Activated CD4-positive, alpha-beta T cell treated with anti-CD3 and anti-CD28 coated beads, Interleukin-2, amount 50 U/mL, for 48 hours (primary cell): ENCODE results near the gene DENND1B.
"Not testable (repeated sequence)": the region's sequence is repeated elsewhere in the genome, so short reads cannot be mapped to it uniquely, and the experiment has no call there.

ENCODE experiments used
- DNase-seq, 2 experiments: peaks; one replicate each; pipeline ENCODE4 v3.0.0-alpha.2; 2020

Gene DENND1B

DNA sequence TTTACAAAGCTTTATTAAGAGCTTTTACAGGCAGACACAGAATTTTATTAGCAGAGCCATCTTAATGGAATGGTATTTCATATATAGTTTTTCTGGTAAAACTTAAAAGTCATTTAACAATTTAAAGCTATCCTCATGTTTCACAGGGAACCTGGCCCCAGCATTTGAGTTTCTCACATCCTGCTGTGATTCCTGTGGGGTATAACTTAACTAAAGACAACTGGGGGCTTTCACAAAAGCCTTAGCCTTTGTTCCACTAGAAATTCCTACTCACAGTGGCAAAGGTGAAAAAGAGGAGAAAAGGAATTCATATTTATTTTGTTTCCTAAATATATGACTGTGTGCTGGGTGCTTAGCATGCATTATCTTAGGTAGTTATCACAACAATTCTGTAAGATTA lies 233.9 kb downstream of the DENND1B start:
- DNase-seq, result no peak

DNA sequence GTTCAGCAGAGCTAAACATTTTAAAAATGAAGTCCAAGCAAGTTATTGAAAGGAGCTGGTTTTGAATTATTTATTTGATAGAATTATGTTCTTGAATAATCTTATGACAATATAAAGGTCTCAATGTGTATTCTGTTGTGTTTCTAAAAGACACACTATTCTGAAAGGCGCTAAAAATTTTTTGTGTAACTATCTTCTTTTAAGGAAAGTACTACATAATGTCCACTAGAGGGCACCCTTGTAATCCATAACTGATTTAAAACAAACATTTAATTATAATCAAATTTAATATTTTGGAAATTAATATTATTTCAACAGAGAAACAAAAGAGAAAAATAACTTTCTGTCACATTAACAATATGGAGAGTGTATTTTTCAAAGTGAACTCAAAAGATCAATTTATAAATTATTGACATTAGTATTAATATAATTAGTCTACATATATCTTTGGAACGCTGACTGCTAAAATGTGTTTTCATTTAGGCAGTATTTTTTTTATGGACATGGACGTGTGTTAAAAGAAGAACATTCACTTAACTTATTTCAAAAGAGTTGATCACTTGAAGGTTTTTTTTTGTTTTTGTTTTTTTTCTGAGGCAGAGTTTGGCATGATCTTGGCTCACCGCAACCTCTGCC lies 248.4 kb downstream of the DENND1B start:
- DNase-seq, result no peak

DNA sequence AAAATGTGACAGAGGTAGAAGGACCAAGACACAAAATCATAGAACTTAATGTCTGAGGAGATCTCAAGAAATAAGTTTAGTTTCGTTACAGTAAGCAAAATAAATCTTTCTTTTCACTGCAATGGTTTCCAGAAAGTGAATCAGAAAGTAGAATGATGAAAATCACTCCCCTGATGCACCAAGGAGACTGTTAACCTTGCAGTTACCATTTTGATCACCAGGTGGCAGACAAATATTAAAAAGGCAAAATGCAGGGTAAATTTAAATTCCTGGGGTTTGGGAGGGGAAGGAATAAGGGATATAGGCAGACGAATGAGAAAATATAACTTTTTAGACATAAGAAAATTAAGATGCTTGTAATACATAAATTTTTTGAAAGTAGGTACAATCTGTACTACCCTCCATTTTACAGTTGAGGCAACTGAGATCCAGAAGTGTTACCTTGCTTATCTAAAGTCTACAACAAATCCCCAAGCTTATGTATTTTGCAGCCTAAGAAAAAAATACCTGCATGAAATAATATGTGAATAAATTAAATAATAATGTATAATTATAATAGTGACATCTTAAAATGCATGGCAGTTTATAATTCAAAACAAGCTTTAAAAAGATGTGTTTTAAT lies 254.1 kb downstream of the DENND1B start:
- peak in 1 of 2 experiments; percentile 6 for DNase-seq

DNA sequence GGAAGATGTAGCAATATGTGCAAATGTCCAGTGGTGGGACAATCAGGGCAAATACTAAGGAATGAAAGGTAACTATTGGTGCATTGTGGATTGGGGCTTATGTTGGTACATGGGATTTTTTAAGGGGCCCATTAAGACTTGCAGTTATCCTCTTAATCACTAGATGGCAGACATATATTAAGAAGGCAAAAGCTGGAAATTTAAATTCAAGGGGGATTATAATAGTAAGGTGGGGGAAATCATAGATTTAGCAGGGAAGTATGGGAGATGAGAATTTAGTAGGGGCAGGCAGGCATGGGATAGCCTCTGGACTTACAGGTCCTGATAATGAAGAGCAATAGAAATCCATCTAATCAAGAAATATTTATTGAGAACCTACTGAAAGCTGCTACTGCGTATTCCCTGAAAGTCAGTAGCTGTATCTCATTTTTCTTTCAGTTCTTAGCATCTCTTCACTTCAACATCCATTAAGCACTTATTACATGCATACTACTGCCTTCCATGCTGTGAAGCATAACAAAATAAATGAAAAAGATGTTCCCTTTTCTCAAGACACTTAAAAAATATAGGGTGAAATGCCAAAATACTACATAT lies 255.4 kb downstream of the DENND1B start:
- no peak for DNase-seq

DNA sequence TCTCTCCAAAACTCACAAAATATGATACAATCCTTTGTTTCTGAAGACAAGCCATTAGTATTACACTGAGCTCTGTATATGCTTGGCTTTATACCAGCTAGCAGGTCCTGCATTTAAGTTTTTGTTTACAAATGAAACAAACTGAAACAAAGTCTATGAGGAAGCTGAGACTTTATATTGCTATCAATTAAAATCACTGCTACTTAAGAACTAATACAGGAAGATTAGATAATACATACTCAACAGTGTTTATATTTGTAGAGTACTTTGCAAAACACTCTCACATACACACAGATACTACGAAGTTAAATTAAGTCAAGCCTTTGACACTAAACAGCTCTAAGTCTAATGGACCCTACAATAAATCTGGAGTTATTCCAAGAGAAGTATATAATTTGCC lies 259.9 kb downstream of the DENND1B start:
- no peak for DNase-seq

DNA sequence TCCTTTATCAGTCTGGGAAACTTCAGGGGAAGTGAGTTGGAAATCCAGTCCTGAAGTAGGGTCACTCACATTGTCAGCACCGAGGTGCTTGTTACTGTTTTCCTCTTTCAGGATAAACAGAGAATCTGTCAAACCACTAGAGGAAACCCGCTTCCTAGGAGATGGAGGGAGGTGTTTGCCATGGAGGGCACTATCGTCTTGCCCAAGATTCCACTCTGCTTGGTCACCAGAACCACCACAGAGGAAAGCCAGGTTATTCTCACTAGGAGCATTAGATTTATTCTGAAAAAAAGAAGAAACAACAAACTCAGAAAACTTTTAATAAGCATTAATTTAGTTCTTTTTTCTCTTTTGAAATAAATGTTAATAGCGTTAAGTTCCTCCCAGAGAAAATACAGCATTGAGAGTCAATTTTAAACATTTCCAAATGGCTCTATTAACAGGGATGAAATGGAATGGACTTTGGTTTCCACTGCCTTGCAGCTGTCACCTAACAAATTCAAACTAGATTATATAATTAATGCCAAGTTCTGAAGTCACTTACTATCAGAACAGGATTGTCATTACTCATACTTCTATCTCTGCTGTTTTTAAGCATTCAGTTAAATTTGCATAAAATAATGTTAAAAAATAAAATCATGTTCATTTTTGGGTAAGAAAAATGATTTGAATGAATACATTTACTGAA lies 264.4 kb downstream of the DENND1B start:
- DNase-seq, result no peak

DNA sequence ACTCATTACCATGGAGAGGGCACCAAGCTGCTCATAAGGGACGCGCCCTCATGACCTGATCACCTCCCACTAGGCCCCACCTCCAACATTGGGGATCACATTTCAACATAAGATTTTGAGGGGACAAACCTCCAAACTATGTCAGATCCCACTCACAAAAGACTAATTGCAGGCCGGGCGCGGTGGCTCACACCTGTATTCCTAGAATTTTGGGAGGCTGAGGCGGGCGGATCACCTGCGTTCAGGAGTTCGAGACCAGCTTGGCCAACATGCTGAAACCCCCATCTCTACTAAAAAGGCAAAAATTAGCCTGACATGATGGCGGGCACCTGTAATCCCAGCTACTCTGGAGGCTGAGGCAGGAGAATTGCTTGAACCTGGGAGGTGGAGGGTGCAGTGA lies 278.6 kb downstream of the DENND1B start:
- no peak for DNase-seq

DNA sequence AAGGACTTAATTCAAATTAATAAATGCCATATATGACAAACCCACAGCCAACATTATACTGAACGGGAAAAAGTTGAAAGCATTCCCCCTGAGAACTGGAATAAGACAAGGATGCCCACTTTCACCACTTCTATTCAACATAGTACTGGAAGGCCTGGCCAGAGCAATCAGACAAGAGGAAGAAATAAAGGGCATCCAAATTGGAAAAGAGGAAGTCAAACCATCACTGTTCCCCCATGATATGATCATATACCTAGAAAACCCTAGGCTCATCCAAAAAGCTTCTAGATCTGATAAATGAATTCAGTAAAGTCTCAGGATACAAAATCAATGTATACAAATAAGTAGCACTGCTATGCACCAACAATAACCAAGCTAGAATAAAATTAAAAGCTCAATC lies 283.8 kb downstream of the DENND1B start:
- not testable (repeated sequence) for DNase-seq

DNA sequence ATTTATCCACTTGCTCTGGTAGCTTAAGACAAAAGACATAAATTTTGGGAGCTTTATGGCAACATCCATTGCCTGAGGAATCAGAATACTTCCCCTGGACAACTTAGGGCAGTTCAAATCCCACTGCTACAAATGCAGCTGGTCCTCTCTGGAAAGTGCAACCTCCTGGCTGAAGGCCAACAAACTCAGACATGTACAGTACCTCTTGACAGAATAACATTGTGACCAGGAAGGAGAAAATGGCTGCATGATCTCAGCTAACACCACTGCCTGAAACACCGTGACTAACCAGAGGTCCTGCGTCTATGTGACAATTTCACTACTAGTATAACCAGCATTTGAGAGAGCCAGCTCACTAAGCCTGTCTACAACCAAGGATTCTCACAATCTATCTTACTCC lies 288.3 kb downstream of the DENND1B start:
- no peak for DNase-seq

DNA sequence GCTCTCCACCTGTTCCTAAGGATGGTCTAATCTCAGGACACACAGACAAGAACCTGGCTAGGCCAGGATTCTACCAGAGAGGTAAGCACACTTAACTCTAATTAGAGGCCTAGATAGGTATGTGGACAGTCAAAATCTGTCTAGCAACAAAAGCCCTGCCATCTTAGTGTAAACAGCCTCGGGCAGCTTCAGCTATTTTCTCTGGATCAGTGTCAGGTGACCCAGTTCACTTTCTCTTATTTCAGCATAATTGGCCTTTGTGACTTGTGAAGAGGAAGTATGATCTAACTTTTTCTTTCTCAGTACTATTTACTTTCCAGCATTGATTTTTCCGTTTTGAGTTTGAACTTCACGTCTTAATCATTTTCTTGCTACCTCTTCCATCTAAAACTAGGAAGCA lies 289.5 kb downstream of the DENND1B start:
- no peak for DNase-seq

DNA sequence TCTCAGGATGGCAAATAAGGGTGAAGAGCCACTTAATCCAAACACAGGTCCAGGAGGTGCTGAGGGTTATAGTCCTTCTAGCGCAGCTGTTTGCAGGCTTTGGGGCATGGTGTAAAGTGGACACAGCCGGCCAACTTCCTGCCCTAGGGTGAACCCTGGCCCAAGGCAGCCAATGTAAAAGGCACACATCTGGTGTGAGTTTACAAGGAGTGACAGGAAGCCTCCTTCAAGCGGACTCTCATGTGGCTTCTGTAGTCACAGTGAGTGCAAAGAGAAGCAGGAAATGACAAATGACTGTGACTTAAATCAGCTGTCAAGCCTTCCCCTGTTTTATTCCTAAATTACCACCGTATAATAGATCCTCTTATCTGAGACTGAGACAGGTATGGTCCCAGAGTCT lies 294.2 kb downstream of the DENND1B start:
- peak; percentile 1 to 5 for DNase-seq

DNA sequence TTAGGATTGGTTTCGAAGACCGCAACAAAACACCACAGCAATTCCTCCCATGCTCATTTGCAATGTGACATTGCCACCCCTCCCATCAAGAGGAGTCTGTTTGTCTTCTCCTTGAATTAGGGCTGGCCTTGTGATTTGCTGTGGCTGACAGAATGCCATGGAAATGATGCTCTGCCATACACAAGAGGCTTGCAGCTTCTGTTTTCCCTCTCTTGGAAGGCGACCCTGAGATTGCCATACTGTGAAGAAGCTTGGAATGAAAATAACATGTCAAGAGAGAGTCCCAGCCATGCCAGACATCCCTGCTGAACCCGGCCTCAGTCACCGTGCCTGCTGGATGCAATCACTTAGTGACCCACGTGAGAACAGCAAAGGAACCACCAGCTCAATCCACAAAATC lies 294.8 kb downstream of the DENND1B start:
- DNase-seq, result no peak

DNA sequence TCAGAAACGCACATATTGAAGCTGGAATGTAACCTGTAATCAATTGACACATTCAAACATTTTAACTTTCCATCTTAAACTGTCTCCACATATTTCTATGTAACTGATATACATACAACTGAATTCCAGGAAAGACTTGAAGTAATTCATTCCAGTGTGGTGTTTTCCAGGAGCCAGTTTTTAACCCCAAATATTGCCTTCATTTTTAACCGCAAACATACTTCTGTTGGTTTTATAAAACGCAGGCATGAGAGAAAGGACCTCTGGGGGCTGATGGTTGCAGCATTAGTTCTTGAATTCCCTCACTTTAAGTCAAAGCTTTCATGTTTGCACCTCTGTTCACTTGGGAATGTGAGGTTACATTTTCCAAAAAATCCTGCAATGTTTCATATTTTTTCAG lies 303.1 kb downstream of the DENND1B start:
- no peak for DNase-seq

DNA sequence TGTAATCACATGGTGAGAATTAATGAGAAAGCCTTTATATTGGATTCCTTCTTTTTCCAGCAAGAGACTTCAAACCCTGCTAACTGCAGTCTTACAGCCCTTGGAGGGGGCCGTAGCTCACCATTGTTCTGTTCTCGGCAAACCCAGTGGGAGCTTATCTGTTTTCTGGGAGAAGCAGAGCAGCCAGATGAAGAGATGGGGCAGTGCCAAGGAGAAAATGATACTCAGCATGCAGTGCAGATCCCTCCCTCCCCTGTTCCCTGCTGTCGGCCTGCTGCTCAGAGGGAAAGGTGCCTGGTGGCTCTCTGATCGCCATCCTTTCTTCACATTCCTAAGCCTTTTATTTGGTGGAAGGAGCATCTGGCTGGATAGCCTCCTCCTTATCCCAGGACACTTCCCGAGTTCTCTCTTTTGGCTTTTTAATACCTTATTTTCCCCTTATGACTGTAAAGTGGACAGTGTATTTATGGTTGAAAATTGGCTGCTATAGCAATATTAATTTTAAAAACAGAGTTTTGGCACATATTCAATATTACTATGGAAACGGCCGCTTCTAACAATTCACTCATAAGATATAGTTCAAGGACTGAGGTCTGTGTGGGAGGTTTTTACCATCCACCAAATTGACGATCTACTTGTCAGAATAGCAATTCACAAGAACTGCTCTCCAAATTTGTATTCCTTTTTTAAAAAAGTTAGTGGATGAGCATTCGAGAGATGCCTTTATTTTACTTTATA lies 303.9 kb downstream of the DENND1B start:
- DNase-seq, result no peak

DNA sequence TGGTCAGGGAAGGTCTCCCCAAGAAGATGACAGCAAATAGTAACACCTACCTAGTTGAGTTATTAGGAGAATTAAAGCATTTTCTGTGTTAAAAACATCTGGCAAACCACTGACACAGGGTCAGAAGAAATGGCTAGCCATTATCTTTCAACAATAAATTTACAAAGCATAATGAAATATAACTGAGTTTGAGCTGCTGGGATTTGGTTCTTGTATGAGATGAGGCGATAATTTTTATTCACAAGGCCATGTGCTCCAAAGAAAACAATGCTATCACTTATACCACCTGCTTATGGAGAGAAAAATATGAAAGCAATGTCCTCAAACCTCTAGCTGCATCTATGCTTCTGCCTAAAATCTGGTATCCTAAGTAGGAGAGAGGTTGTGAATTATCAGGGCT lies 304.9 kb downstream of the DENND1B start:
- DNase-seq, result no peak

DNA sequence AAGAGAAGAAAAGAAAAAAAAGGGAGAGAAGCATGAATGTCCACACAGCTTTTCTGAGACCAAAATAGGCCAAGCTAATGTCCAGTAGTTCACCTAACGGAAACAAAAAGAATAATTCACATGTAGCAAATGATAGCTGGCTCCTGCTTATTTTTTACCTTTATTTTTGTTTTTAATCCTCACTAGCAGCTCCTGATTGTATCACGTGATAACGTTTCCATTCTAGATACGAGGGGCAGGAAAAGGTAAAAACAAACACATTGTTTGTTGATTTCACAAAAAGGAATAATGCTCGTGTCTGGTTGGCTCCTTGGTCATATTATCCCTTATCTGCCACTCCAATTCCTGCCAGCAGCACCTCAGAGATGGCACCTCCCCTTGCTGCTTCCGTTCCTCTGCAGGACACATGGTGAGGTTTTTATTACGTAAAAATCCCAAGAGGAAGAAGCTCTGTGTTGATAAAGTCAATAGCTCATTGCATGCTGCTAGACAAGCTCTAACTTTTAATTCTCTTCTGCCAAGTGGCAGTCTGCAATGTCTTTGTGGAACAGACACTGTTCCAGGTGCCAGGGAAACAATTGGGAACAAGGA lies 305.6 kb downstream of the DENND1B start:
- DNase-seq, result no peak

DNA sequence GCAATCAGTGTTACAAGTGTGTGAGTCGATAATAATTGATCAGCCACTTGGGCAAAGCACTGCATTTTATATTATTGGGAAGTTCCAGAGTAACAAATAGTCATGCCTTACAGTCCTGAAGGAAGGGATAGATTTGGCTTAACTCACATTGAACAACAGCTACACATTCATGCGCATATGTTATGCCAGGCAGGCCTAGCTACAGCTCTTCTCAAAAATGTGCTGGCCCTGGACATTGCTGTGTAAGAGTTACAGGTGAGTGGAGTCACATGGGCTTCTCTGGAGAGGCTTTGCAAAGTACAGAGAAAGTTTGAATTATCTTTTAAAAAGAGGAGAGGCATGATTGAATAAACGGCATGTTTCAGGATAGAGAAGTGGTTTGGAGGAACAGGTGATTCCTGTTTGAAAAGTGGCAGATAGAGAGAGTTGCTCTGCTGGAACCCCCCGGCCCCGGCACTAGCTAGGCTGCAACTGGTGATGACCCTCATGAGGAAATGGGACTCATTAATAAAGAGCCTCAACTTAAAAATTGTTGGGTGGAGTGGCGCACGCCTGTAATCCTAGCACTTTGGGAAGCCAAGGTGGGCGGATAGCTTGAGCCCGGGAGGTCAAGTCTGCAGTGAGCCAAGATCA lies 306.6 kb downstream of the DENND1B start:
- DNase-seq, result no peak

DNA sequence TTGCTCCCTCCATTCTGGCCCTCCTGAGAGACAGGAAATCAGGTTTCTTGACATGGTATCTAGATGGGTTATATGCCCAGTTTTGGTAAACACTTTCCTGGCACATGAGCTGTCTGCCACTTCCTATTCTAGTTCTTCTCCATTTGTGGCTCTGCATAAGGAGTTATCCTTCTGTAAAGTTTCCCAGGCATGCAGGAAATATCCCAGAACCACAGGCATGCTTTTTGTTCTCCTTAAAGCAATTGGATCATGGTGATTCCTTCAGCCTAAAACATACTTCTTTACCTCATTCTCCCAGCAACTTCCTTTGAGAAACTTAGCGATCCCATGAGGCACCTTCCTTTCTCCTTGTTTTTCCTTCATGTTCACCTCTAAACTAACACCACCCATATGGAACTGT lies 307.4 kb downstream of the DENND1B start:
- DNase-seq, result no peak

DNA sequence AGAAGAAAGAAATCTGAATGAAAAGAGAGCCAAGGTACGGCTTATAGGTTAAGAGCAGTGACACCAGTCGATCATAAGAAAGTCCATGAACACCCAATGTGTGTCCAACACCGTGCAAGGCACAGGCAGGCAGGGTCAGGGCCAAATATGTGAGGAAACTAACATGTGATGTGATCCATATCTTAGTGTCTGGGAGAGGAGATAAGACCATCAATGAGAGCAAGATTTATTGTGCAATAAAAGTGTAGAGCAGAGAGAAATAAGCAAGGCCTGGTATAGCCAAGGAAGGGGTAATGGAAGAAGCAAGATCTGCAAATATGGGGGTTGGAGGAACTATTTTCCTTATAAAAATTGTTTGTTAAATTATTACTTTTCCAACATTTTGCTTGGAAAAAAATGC lies 308.5 kb downstream of the DENND1B start:
- DNase-seq, result no peak

DNA sequence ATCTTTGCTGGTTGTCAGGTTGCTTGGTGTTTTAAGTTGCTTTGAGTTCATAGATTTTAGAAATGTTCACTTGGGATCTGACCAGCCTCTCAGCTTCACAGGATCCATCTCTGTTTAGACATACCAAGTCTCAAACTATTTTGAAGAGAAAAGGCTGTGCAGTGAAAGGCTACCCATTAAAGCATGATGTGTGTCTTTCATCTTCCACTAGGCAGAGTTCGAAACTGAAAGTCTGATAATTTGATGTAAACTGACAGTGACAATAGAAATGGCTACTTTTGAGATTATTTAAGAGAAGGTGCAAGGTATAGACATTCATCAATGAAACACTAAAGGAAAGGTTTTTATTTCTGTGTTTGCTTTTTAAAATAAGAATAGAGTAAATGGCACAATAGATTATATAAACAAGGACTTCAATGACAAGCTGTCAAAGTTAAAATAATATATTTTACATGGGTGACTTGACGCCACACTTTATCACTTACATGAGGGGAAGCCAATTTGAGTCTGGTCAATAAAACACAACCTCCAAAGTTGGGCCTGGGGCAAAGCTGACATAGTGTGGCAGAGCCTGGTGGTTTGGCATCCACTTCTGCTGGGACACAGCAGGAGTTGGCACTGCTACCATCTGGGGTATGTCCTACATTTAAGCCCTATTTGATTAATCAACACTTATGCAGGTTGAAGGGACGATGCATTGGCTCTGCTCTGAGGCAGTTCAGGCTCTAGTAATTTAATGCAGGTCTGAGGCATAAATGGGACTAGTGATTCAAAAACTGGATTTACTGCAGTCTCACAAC lies 309.6 kb downstream of the DENND1B start:
- no peak for DNase-seq

DNA sequence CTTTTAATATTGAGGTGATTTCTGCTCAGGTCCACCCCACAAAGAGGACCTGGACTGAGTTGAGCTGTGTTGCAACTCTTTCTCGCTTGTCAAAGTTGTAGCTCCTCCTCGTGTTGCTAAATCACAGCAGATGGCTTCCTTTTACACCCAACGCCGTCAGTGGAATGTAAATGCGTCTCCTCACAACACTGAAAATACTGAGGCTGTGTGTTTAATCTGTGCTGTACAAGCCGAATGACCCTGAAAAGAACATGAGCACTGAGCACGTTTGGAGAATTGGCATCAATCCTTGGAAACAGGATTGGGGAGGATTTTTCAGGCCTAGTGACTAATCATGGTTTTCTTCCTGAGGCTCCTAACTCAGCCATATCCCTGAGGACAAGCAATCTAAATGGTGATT lies 311.2 kb downstream of the DENND1B start:
- DNase-seq, result no peak

DNA sequence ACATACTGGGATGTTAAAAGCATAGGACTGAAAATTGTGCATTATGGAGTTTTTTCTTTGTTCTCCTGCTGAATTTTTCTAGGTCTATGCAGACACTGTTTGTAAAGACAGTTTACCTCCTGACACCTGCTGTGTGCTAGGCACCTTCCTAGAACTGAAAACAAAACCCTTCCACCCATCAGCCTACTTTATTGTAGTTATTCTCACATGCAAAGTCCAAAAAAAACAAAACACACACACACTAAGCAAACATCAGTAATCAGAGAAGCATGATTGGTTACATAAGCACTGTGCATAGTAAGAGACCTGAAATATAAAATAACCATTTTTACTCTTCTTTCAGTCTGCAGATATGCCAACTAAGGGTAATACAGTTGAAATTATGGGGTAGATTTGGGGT lies 312.1 kb downstream of the DENND1B start:
- DNase-seq, result no peak
